ENCODE data around the gene LMAN1. TPM values are rescaled to one million over a fixed set of nuclear protein-coding genes. Genes with fewer than 3 reads are reported as not detected.

LMAN1 gene
- polyA plus RNA-seq, 6 donors from 2014 or later, result 24.3 to 35.2 (median 27.6) TPM

GRCh38 chr18:59352250-59352855 lies 6.7 kb downstream of the LMAN1 start:
- no peak for ATAC-seq (ENCODE audit: low read depth in 2 of 2)
- H3K9me3 Mint-ChIP-seq, result no peaks in the 10 kb centered on the region
- H3K36me3 Mint-ChIP-seq, result peaks cover 18 to 26% of the 10 kb centered on the region in 2 donors
- peak overlapping the region in 1 of 8 donors; percentile 38 for H3K4me3 Mint-ChIP-seq
- no peak for DNase-seq
- peaks cover 7 to 9% (median 8%) of the 10 kb centered on the region in 3 donors for H3K4me1 Mint-ChIP-seq
- H3K27ac Mint-ChIP-seq, result peak overlapping the region in 3 of 6 donors; percentile 22 to 87 (median 75)
- H3K27me3 Mint-ChIP-seq, result no peaks in the 10 kb centered on the region

DNA sequence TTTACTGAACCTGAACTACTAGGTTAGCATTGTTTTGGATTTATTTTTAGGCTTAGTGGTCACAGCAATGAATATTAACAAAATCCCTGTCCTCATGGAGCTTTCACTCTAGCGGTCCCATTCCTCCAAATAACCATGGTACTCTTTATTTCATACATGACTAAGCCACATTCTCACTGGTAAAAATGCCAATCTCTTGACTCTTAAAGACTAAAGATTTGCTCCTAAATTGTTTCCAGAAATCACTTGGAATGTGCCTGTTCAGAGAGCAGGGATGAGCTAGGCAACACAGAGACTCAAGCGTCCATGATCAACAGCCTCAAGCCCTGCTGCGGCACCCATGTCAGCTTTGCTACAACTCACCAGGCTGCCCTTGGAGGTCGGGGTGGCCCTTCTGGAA lies 13.5 kb downstream of the LMAN1 start:
- DNase-seq (no peak), ATAC-seq (ENCODE audit: low read depth in 2 of 2) (no peak)
- Mint-ChIP-seq H3K27ac (no peak overlapping the region), H3K27me3 (no peaks in the 10 kb centered on the region), H3K4me3 (no peak overlapping the region), H3K4me1 (peaks cover 0 to 17% (median 0%) of the 10 kb centered on the region in 3 donors), H3K36me3 (peaks cover 56 to 58% of the 10 kb centered on the region in 2 donors), H3K9me3 (peaks cover 12 to 28% (median 15%) of the 10 kb centered on the region in 7 donors)

DNA sequence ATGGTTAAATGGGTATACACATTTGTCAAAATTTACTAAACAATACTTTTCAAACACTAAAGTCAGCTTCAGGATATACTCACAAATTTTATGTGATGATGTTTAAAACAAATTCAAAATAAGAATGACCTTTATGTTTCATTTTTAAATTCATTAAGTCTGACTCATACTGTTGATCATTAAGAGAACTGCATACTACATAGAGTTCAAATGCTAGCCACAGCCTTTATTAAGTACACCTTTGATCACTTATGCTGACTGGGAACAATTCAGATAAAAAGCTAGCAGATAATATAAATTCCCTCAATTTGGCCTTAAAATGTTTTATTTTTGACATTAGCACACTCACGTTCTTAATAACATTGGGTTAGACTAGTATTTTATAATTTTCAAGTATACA lies 14.1 kb downstream of the LMAN1 start:
- no peak overlapping the region for H3K4me3 Mint-ChIP-seq
- peaks cover 62 to 64% of the 10 kb centered on the region in 2 donors for H3K36me3 Mint-ChIP-seq
- H3K27ac Mint-ChIP-seq, result no peak overlapping the region

DNA sequence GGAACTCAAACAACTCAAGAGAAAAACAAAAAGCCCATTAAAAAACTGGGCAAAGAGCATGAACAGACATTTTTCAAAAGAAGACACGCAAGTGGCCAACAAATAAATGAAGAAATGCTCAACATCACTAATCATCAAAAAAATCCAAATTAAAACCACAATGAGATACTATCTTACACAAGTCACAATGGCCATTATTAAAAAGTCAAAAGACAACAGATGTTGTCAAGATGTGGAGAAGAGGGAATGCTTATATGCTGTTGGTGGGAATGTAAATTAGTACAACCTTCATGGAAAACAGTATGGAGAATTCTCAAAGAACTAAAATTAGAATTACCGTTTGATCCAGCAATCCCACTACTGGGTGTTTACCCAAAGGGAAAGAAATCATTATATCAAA lies 15.1 kb downstream of the LMAN1 start:
- H3K27ac Mint-ChIP-seq, result no peak overlapping the region
- H3K4me3 Mint-ChIP-seq, result no peak overlapping the region
- peaks cover 69 to 71% of the 10 kb centered on the region in 2 donors for H3K36me3 Mint-ChIP-seq
- ATAC-seq (ENCODE audit: low read depth in 2 of 2), result no peak
- no peak for DNase-seq
- peaks cover 0 to 17% (median 0%) of the 10 kb centered on the region in 3 donors for H3K4me1 Mint-ChIP-seq
- peaks cover 14 to 30% (median 23%) of the 10 kb centered on the region in 7 donors for H3K9me3 Mint-ChIP-seq
- no peaks in the 10 kb centered on the region for H3K27me3 Mint-ChIP-seq

More for the DNA sequence above, 14.1 kb downstream of the LMAN1 start:
- ATAC-seq (ENCODE audit: low read depth in 2 of 2) (no peak), DNase-seq (no peak)
- Mint-ChIP-seq H3K4me1 (peaks cover 0 to 17% (median 0%) of the 10 kb centered on the region in 3 donors), H3K9me3 (peaks cover 14 to 29% (median 20%) of the 10 kb centered on the region in 7 donors), H3K27me3 (no peaks in the 10 kb centered on the region)

- Mint-ChIP-seq H3K4me1 (peaks cover 0 to 17% (median 3%) of the 10 kb centered on the region in 3 donors), H3K27me3 (no peaks in the 10 kb centered on the region), H3K9me3 (peaks cover 14 to 30% (median 23%) of the 10 kb centered on the region in 7 donors), H3K36me3 (peaks cover 79 to 86% of the 10 kb centered on the region in 2 donors), H3K4me3 (no peak overlapping the region), H3K27ac (no peak overlapping the region)
- ATAC-seq (ENCODE audit: low read depth in 2 of 2), result no peak
- DNase-seq, result no peak
Observed at GRCh38 chr18:59340817-59341216, 18.2 kb downstream of the LMAN1 start.

GRCh38 chr18:59340312-59340711 lies 18.8 kb downstream of the LMAN1 start:
- no peak overlapping the region for H3K4me3 Mint-ChIP-seq
- peaks cover 76 to 86% of the 10 kb centered on the region in 2 donors for H3K36me3 Mint-ChIP-seq
- ATAC-seq (ENCODE audit: low read depth in 2 of 2) (no peak), DNase-seq (no peak)
- H3K9me3 Mint-ChIP-seq, result peaks cover 14 to 30% (median 23%) of the 10 kb centered on the region in 7 donors
- H3K27ac Mint-ChIP-seq, result no peak overlapping the region
- H3K27me3 Mint-ChIP-seq, result no peaks in the 10 kb centered on the region
- peaks cover 0 to 17% (median 3%) of the 10 kb centered on the region in 3 donors for H3K4me1 Mint-ChIP-seq

- Mint-ChIP-seq H3K9me3 (no peaks in the 10 kb centered on the region), H3K36me3 (peaks cover 35 to 37% of the 10 kb centered on the region in 2 donors), H3K27ac (peak overlapping the region in 1 of 6 donors; percentile 39), H3K4me3 (no peak overlapping the region), H3K4me1 (peaks cover 0 to 3% (median 0%) of the 10 kb centered on the region in 3 donors), H3K27me3 (no peaks in the 10 kb centered on the region)
- DNase-seq (no peak), ATAC-seq (ENCODE audit: low read depth in 2 of 2) (no peak)
Observed at GRCh38 chr18:59332986-59333385, 26.1 kb downstream of the LMAN1 start.

DNA sequence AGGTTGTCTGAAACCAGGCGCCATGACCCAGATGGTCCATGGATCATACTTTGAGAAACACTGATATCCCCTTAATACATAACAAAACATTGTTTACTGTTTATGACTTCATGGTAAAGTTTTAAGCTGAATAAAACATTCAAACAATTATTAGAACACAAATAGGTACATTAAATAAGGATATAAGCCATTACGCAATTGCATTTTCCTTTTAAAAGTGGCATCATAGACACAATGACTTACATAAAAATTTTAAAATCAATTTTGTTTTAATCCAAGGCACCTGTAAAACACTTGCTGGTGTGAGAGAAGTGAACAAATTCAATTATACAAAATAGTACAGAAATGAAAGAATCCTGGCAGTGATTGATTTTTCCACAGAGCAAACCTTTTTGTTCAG lies 30.4 kb downstream of the LMAN1 start:
- Mint-ChIP-seq H3K36me3 (peaks cover 20 to 32% of the 10 kb centered on the region in 2 donors), H3K4me1 (no peaks in the 10 kb centered on the region), H3K4me3 (no peak overlapping the region), H3K9me3 (no peaks in the 10 kb centered on the region), H3K27me3 (no peaks in the 10 kb centered on the region), H3K27ac (no peak overlapping the region)
- no peak for ATAC-seq (ENCODE audit: low read depth in 2 of 2)
- no peak for DNase-seq

- no peak for ATAC-seq (ENCODE audit: low read depth in 2 of 2)
- H3K4me3 Mint-ChIP-seq, result no peak overlapping the region
- H3K27me3 Mint-ChIP-seq, result peaks cover 2 to 3% (median 2%) of the 10 kb centered on the region in 3 donors
- no peaks in the 10 kb centered on the region for H3K9me3 Mint-ChIP-seq
- no peak overlapping the region for H3K27ac Mint-ChIP-seq
- H3K36me3 Mint-ChIP-seq, result peaks cover 9 to 23% of the 10 kb centered on the region in 2 donors
- no peak for DNase-seq
- H3K4me1 Mint-ChIP-seq, result no peaks in the 10 kb centered on the region
Observed at GRCh38 chr18:59325965-59326364, 33.1 kb downstream of the LMAN1 start.

- Mint-ChIP-seq H3K9me3 (no peaks in the 10 kb centered on the region), H3K4me1 (no peaks in the 10 kb centered on the region), H3K36me3 (peaks cover 9 to 27% of the 10 kb centered on the region in 2 donors), H3K4me3 (no peak overlapping the region), H3K27me3 (peaks cover 5 to 12% (median 11%) of the 10 kb centered on the region in 3 donors), H3K27ac (no peak overlapping the region)
- DNase-seq (no peak), ATAC-seq (ENCODE audit: low read depth in 2 of 2) (no peak)
Observed at GRCh38 chr18:59324623-59324971, 34.5 kb downstream of the LMAN1 start.

DNA sequence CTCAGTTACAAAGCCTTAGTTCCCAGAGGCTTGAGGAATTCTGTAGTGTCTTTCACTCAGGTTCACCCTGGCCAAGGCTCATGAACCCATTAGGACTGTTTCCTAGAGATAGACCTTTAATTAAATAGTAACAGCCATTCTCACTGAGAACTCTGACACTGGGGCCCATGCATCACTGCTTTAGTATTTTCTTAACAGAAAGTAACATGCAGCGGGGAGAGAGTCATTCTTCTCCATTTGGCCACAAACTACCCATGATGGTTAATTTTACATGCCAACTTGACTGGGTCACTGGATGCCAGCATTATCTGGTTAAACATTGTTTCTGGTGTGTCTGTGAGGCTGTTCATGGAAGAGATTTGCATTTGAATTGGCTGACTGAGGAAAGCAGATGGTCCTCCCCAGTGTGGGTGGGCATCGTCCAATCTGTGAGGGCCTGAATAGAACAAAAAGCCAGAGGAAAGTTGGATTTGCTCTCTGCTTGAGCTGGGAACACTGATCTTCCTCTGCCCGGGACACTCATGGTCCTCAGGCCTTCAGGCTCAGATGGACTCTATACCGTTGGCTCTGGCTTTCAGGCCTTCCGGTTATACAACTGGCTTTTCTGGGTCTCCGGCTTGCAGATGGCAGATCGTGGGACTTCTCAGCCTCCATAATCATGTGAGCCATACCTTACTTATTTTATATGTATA lies 35.0 kb downstream of the LMAN1 start:
- H3K27me3 Mint-ChIP-seq, result peaks cover 9 to 14% (median 12%) of the 10 kb centered on the region in 3 donors
- peaks cover 9 to 27% of the 10 kb centered on the region in 2 donors for H3K36me3 Mint-ChIP-seq
- H3K27ac Mint-ChIP-seq, result no peak overlapping the region
- ATAC-seq (ENCODE audit: low read depth in 2 of 2), result no peak
- DNase-seq, result no peak
- H3K9me3 Mint-ChIP-seq, result no peaks in the 10 kb centered on the region
- no peak overlapping the region for H3K4me3 Mint-ChIP-seq
- no peaks in the 10 kb centered on the region for H3K4me1 Mint-ChIP-seq

GRCh38 chr18:59318460-59319050 lies 40.5 kb downstream of the LMAN1 start, which contains the start of gene CPLX4:
Gene CPLX4 (minus strand): TSS chr18:59318649. CDS start chr18:59318462, 187 bp downstream.
- no peak for ATAC-seq (ENCODE audit: low read depth in 2 of 2)
- Mint-ChIP-seq H3K9me3 (no peaks in the 10 kb centered on the region), H3K36me3 (peaks cover 0 to 4% of the 10 kb centered on the region in 2 donors), H3K27me3 (peaks cover 13 to 24% (median 22%) of the 10 kb centered on the region in 3 donors), H3K4me1 (no peaks in the 10 kb centered on the region), H3K27ac (no peak within 1 kb of the TSS), H3K4me3 (no peak within 1 kb of the TSS)
- no peak for DNase-seq

GRCh38 chr18:59311631-59312030 lies 47.4 kb downstream of the LMAN1 start:
- Mint-ChIP-seq H3K4me3 (no peak overlapping the region), H3K27ac (no peak overlapping the region), H3K27me3 (peaks cover 35 to 66% (median 37%) of the 10 kb centered on the region in 3 donors), H3K4me1 (peaks cover 0 to 3% (median 0%) of the 10 kb centered on the region in 3 donors), H3K36me3 (no peaks in the 10 kb centered on the region), H3K9me3 (no peaks in the 10 kb centered on the region)
- DNase-seq (no peak), ATAC-seq (ENCODE audit: low read depth in 2 of 2) (no peak)

- Mint-ChIP-seq H3K4me1 (peaks cover 0 to 3% (median 0%) of the 10 kb centered on the region in 3 donors), H3K4me3 (peak overlapping the region in 6 of 8 donors; percentile 28 to 84 (median 65)), H3K27ac (no peak overlapping the region), H3K36me3 (no peaks in the 10 kb centered on the region), H3K27me3 (peaks cover 47 to 73% (median 54%) of the 10 kb centered on the region in 3 donors), H3K9me3 (no peaks in the 10 kb centered on the region)
- DNase-seq (no peak), ATAC-seq (ENCODE audit: low read depth in 2 of 2) (no peak)
Observed at GRCh38 chr18:59308938-59309260, 50.2 kb downstream of the LMAN1 start.
